Putamen (tissue), 1 donor: ENCODE results near the gene CGB1.
"Not testable (repeated sequence)": the region's sequence is repeated elsewhere in the genome, so short reads cannot be mapped to it uniquely, and the experiment has no call there.

ENCODE experiments used
- DNase-seq: peaks from one replicate; pipeline ENCODE4 v3.0.0-alpha.2; 2016; ENCODE audit warnings: low spot score

CGB1 gene

DNA sequence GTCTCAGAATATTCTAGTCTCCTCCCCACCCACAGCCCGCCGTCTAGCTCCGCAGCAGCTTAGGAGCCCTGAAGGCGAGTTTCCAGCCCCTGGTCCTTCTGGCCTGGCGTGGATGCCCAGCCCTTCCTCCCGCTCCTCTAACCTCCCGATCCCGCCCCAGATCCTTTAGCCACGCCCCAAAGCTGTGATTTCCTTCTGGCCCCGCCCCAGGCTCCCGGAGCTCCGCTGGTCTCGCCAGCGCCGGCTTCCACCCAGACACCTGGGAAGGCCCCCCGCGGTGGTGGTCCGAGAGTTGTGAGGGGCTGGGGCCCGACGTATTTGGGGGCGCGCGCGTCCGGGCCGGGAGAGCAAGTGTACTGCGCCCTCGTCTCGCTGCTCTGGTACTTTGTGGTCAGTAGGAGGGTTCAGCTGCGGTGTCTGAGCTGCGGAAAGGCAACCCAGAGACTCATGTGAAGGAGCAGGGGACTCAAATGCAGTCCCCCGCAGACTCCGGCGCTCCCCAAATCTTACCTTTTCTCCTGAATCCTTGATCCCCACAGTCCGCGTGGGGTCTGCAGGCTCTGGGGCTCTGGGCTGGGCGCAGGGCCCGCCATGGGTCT lies 21.0 kb upstream of the CGB1 start, which contains the start of gene CGB7:
Gene CGB7, minus strand, starts transcription at position 114 of the 599 bp plus-strand sequence. CDS start 2,374 bp downstream, outside the sequence.
- DNase-seq = no peak

DNA sequence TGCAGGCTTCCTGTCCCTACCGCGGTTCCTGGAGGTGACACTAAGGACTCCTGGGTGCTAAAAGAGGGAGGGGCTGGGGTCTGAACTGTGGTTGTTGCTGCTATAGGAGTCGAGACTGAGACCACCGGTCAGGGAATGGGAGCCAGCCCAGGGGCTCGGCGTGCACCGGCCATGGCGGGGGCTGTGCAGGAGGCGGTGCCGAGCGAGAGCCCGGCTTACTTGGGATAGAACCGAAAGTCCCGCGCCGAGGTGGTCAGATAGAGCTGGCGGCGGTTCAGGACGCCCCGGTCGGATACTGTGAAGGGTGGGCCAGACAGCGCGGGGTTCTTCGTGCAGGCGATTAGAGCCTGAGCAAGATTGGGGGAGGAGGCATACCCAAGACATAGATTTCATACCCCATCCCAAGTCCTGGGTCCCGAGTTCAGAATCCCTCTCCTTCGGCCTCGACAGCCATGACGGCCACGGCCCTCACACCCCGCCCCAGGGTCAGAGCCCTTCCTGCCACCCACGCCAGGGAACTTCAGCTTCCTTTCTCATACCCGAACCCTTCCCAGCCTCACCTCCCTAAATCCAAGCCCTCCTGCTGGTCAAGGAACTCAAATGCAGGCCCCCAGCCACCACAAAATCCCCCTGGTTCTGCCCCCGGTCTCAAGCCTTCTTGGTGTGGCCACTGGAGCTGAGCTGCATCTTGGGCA lies 20.4 kb upstream of the CGB1 start:
- not testable (repeated sequence) for DNase-seq

DNA sequence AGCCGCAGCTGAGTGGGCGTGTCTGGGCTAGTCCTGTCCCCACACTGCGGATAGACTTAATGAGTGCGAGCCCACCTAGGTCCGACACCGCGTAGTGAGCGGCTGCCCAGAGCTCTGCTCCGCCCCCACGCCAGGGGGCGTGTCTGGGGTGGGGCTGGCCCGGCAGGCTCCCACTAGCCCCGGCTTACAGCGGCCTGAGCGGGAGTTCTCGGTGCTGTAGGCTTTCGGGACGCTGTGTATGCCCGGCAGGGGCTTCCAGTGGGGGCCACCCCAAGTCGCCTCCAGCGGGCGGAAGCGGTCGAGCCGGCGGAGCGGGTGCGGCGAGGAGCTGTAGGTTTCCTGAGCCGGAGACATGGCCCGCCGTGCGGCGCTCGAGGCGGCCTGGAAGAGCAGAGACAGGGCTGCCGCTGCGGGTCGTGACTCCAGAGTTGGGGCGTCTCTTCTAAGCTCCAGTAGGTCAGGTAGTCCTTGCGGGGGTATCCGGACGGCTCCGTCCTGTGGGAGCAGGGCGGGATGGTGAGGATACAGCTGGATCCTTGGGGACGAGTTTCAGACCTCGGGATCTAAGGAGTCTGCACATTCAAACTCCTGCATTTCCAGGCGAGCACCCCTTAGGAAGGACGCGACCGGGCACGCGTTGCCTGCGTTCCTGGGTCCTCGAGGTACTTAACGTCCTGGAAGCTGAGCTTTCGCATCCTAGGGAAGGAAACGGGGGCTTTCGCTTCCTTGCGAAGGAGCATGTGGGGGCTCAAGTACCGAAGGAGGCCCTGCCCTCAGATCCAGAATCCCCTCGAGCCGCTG lies 19.6 kb upstream of the CGB1 start:
- no peak for DNase-seq

DNA sequence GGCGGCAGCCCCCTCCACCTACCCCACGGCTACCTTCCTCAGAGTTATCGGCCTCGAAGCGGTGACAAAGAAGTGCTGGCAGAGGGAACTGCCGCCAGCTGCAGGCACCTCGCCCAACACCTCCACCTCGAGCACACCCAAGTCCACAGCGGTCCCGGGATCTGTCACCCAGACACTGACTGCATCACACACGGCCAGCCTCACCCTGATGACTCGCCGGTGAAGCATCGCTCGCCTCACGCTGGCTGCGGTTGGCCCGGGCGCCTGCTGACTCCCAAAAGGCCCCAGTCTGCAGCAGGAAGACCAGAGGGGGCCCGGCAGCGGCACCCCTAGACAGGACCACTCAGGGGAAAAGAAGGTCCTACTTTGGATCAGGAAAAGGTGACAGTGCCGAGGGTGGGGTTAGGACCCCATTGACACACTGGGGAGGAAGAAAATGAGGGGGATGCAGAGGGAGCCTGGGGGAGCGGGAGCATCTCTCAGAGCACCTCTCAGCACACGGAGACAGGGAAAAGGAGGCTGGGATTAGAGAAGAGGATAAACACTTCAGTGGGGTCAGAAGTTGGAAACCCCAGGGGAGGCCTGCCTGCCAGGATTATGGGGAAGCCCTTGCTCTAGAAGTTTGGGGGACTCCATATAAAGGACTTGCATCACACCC lies 13.8 kb upstream of the CGB1 start:
- DNase-seq = not testable (repeated sequence)

DNA sequence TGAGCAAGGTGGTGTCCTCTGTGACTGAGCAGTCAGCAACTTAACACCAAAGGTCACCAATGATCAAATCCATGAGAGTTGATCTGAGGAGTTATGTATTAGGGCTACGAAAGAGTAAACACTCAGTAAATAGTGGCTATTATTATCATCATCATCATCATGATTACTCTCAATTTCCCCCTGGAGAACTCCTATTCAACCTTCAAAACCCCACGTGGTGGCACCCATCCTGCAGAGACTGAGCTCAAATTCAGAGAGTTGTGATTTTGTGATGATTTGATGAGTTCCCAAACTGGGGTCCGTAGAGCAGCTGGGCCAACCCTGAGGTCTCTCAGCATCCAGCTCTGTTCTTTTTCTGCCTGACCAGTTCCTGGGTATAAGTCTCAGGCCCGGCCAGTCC lies 13.1 kb upstream of the CGB1 start:
- not testable (repeated sequence) for DNase-seq

DNA sequence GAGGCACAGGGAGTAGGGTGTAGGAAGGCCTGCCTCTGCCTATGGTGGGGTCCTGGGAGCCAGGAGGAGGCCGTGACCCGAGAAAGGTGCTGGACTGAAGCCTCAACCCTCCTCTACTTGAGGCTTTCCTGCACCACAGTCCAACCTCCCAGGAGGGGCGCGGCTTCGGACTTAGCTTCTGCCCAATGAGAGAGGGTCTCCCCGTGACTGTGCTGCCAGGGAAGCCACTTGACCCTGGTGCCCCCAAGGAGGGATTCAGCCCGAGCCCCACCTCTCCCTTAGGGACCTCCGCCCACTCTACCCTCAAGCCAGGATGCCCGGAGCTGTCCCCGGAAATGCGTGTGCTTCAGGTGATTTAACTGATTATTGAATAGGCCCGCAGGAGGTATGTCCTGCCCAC lies 12.3 kb upstream of the CGB1 start, which contains the start of gene CGB8:
Gene CGB8, minus strand, starts transcription at position 101 of the 400 bp plus-strand sequence. CDS start 372 bp downstream, outside the sequence.
- DNase-seq = not testable (repeated sequence)

DNA sequence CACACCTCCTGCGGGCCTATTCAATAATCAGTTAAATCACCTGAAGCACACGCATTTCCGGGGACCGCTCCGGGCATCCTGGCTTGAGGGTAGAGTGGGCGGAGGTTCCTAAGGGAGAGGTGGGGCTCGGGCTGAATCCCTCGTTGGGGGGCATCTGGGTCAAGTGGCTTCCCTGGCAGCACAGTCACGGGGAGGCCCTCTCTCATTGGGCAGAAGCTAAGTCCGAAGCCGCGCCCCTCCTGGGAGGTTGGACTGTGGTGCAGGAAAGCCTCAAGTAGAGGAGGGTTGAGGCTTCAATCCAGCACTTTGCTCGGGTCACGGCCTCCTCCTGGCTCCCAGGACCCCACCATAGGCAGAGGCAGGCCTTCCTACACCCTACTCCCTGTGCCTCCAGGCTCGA lies 6.9 kb upstream of the CGB1 start, which contains the start of gene CGB5:
Gene CGB5, plus strand, starts transcription at position 301 of the 400 bp plus-strand sequence. CDS start 362 bp downstream, outside the sequence.
- not testable (repeated sequence) for DNase-seq

DNA sequence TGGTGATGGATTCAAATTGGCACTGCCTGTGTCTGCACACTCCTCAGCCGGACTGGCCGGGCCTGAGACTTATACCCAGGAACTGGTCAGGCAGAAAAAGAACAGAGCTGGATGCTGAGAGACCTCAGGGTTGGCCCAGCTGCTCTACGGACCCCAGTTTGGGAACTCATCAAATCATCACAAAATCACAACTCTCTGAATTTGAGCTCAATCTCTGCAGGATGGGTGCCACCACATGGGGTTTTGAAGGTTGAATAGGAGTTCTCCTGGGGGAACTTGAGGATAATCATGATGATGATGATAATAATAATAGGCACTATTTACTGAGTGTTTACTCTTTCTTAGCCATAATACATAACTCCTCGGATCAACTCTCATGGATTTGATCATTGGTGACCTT lies 6.0 kb upstream of the CGB1 start:
- not testable (repeated sequence) for DNase-seq

DNA sequence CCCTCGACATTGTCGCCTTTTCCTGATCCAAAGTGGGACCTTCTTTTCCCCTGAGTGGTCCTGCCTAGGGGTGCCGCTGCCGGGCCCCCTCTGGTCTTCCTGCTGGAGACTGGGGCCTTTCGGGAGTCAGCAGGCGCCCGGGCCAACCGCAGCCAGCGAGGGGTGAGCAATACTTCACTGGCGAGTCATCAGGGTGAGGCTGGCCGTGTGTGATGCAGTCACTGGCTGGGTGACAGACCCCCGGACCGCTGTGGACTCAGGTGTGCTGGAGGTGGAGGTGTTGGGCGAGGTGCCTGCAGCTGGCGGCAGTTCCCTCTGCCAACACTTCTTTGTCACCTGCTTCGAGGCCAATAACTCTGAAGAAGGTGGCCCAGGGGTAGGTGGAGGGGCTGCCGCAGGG lies 5.5 kb upstream of the CGB1 start:
- no peak for DNase-seq

DNA sequence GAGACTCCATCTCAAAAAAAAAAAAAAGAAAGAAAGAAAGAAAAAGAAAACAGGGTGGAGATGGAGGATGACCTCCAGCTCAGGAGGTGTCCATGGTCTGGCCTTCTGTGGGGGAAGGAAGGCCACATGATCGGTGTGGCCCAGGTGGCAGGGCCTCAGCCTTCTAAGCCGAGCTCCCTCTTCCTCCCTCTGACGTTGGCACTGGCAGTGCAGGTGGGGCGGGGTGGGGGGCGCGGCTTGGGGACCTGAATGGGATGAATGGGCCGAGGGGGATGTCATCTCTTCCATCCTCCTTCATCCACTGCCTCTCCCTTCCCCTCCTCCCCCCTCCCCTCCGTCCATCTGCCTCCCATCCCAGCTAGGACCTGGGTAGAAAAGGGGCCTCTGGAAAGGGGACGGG lies 3.0 kb upstream of the CGB1 start:
- DNase-seq = not testable (repeated sequence)

DNA sequence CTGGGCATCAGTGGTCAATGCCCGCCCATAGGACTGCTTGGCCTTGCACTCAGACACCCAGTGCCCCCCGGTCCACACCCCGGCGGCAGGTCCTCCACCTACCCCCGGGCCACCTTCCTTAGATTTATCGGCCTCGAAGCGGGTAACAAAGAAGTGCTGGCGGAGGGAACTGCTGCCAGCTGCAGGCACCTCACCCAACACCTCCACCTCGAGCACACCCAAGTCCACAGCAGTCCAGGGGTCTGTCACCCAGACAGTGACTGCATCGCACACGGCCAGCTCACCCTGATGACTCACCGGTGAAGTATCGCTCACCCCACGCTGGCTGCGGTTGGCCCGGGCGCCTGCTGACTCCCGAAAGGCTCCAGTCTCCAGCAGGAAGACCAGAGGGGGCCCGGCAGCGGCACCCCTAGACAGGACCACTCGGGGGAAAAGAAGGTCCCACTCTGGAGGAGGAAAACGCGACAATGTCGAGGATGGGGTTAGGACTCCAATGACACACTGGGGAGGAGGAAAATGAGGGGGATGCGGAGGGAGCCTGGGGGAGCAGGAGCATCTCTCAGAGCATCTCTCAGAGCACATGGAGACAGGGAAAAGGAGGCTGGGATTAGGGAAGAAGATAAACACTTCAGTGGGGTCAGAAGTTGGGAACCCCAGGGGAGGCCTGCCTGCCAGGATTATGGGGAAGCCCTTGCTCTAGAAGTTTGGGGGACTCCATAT lies 2.0 kb upstream of the CGB1 start:
- not testable (repeated sequence) for DNase-seq

DNA sequence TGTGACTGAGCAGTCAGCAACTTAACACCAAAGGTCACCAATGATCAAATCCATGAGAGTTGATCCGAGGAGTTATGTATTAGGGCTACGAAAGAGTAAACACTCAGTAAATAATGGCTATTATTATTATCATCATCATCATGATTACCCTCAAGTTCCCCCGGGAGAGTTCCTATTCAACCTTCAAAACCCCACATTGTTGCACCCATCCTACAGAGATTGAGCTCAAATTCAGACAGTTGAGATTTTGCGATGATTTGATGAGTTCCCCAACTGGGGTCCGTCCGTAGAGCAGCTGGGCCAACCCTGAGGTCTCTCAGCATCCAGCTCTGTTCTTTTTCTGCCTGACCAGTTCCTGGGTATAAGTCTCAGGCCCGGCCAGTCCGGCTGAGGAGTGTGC lies 1.4 kb upstream of the CGB1 start:
- DNase-seq = not testable (repeated sequence)

DNA sequence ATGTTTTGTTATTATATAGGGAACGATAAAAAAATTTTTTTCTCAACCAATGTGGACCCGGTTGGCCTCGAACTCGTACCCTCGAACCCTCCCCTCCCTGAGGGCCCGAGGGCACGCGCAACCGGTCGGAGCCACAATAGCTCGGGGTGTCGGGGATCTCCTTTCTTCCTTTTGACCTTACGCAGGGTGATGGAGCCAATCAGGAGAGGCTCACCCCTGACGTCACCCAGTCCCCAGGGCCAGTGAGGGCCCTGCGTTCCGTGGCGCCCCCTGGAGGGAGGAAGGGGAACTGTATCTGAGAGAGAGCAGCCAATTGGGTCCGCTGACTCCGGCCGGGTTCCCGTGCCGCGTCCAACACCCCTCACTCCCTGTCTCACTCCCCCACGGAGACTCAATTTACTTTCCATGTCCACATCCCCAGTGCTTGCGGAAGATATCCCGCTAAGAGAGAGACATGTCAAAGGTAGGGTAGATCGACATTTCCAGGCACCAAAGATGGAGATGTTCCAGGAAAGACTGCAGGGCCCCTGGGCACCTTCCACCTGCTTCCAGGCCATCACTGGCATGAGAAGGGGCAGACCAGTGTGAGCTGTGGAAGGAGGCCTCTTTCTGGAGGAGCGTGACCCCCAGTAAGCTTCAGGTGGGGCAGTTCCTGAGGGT lies 4.9 kb downstream of the CGB1 start, which contains the start of gene CGB2:
Gene CGB2, plus strand, starts transcription at position 249 of the 660 bp plus-strand sequence. Its CDS starts 206 bp downstream, at position 455.
- not testable (repeated sequence) for DNase-seq

DNA sequence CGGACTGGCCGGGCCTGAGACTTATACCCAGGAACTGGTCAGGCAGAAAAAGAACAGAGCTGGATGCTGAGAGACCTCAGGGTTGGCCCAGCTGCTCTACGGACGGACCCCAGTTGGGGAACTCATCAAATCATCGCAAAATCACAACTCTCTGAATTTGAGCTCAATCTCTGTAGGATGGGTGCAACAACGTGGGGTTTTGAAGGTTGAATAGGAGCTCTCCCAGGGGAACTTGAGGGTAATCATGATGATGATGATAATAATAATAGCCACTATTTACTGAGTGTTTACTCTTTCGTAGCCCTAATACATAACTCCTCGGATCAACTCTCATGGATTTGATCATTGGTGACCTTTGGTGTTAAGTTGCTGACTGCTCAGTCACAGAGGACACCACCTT lies 6.4 kb downstream of the CGB1 start:
- not testable (repeated sequence) for DNase-seq

DNA sequence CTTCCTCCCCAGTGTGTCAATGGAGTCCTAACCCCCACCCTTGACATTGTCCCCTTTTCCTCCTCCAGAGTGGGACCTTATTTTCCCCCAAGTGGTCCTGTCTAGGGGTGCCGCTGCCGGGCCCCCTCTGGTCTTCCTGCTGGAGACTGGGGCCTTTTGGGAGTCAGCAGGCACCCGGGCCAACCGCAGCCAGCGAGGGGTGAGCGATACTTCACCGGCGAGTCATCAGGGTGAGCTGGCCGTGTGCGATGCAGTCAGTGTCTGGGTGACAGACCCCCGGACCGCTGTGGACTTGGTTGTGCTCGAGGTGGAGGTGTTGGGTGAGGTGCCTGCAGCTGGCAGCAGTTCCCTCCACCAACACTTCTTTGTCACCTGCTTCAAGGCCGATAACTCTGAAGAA lies 6.9 kb downstream of the CGB1 start:
- not testable (repeated sequence) for DNase-seq

DNA sequence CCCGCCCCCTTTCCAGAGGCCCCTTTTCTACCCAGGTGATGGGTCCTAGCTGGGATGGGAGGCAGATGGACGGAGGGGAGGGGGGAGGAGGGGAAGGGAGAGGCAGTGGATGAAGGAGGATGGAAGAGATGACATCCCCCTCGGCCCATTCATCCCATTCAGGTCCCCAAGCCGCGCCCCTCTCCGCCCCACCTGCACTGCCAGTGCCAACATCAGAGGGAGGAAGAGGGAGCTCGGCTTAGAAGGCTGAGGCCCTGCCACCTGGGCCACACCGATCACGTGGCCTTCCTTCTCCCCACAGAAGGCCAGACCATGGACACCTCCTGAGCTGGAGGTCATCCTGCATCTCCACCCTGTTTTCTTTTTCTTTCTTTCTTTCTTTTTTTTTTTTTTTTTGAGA lies 8.0 kb downstream of the CGB1 start:
- DNase-seq = not testable (repeated sequence)

DNA sequence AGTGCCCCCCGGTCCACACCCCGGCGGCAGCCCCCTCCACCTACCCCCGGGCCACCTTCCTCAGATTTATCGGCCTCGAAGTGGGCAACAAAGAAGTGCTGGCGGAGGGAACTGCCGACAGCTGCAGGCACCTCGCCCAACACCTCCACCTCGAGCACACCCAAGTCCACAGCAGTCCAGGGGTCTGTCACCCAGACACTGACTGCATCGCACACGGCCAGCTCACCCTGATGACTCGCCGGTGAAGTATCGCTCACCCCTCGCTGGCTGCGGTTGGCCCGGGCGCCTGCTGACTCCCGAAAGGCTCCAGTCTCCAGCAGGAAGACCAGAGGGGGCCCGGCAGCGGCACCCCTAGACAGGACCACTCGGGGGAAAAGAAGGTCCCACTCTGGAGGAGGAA lies 11.1 kb downstream of the CGB1 start:
- not testable (repeated sequence) for DNase-seq

DNA sequence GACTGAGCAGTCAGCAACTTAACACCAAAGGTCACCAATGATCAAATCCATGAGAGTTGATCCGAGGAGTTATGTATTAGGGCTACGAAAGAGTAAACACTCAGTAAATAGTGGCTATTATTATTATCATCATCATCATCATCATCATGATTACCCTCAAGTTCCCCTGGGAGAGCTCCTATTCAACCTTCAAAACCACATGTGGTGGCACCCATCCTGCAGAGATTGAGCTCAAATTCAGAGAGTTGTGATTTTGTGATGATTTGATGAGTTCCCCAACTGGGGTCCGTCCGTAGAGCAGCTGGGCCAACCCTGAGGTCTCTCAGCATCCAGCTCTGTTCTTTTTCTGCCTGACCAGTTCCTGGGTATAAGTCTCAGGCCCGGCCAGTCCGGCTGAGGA lies 11.6 kb downstream of the CGB1 start:
- not testable (repeated sequence) for DNase-seq

DNA sequence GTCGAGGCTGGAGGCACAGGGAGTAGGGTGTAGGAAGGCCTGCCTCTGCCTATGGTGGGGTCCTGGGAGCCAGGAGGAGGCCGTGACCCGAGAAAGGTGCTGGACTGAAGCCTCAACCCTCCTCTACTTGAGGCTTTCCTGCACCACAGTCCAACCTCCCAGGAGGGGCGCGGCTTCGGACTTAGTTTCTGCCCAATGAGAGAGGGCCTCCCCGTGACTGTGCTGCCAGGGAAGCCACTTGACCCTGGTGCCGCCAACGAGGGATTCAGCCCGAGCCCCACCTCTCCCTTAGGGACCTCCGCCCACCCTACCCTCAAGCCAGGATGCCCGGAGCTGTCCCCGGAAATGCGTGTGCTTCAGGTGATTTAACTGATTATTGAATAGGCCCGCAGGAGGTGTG lies 12.5 kb downstream of the CGB1 start, which contains the start of gene CGB3:
Gene CGB3, minus strand, starts transcription at position 101 of the 400 bp plus-strand sequence. CDS start 362 bp downstream, outside the sequence.
- not testable (repeated sequence) for DNase-seq

DNA sequence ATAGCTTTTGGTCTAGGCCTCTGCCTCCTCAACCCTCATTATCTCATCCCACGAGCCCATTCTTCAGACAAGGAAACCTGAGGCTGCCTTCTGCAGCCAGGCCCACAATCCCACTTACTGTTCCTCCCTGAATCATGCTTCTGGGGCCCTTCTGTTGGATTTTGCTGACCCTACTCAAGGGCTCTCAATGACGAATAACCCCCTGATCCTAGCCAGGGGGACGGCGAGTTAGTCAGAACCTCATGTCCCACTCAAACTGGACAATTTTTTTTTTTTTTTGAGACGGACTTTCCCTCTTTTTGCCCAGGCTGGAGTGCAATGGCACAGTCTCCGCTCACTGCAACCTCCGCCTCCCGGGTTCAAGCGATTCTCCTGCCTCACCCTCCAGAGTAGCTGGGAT lies 14.6 kb downstream of the CGB1 start:
- DNase-seq = no peak
